Left hindlimb (tissue), 1 donor: ENCODE results near the gene CYP26A1.
A peak's percentile ranks its signal among the peaks of the same experiment; 100 is the strongest.

ENCODE experiments used
- DNase-seq: peaks from one replicate; pipeline ENCODE4 v3.0.0-alpha.2; 2018

The CYP26A1 gene, protein sequence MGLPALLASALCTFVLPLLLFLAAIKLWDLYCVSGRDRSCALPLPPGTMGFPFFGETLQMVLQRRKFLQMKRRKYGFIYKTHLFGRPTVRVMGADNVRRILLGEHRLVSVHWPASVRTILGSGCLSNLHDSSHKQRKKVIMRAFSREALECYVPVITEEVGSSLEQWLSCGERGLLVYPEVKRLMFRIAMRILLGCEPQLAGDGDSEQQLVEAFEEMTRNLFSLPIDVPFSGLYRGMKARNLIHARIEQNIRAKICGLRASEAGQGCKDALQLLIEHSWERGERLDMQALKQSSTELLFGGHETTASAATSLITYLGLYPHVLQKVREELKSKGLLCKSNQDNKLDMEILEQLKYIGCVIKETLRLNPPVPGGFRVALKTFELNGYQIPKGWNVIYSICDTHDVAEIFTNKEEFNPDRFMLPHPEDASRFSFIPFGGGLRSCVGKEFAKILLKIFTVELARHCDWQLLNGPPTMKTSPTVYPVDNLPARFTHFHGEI

DNA sequence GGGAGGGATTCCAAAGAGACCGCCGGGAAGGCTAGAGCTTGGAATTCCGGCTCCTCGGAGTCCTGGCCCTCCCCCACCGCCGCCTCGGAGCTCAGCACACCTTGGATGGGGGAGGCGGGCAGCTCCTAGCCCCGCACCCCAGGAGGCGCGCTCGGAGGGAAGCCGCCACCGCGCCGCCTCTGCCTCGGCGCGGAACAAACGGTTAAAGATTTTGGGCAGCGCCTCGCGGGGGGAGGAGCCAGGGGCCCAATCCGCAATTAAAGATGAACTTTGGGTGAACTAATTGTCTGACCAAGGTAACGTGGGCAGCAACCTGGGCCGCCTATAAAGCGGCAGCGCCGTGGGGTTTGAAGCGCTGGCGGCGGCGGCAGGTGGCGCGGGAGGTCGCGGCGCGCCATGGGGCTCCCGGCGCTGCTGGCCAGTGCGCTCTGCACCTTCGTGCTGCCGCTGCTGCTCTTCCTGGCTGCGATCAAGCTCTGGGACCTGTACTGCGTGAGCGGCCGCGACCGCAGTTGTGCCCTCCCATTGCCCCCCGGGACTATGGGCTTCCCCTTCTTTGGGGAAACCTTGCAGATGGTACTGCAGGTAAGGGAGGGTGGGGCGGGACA is at the start of gene CYP26A1:
CYP26A1 (plus strand) TSS at position 355 of the 608 bp plus-strand sequence; CDS start at position 397, 42 bp downstream.
- DNase-seq, result no peak

GRCh38 chr10:93026072-93026471 is 47.6 kb upstream of the CYP26A1 start:
- no peak for DNase-seq

- DNase-seq, result no peak
Measured at GRCh38 chr10:93027508-93027907, 46.2 kb upstream of the CYP26A1 start.

- DNase-seq, result no peak
Measured at GRCh38 chr10:93028883-93029282, 44.8 kb upstream of the CYP26A1 start.

- no peak for DNase-seq
Measured at GRCh38 chr10:93030409-93030808, 43.3 kb upstream of the CYP26A1 start.

- no peak for DNase-seq
Measured at GRCh38 chr10:93032105-93032808, 41.4 kb upstream of the CYP26A1 start.

DNA sequence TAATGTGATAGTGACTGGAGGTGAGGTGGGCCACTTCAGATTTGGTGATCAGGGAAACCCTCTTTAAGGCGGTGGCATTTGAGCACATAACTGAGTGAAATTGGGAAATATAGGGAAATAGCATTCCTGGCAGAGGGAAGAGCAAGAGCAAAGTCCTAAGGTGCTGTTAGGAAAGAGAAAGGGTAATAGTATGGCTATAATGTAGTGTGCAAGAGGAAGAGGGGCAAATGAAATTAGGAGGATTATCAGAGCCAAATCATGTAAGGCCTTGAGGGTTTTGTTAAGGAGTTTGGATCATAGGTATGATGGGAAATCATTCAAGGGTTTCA is 40.9 kb upstream of the CYP26A1 start:
- DNase-seq, result no peak

- no peak for DNase-seq
Measured at GRCh38 chr10:93034426-93034825, 39.3 kb upstream of the CYP26A1 start.

DNA sequence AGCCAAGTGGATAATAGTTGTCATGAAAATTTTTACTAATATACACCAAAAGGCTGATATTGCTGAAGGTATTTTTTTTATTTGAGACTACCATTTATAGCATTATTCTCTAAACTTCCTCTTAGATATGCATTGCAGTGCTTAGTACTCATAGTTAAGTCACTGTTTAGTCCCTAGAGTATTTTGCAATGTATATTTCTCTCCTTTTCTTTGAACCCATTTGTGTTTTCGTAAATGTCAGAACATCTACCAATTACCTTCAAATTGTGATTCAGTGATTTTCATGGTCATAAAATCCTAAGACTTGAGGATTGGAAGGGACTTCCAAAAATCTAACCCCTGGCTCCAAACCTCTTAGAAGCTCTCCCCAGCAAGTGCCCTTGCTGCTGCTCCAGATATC is 34.6 kb upstream of the CYP26A1 start:
- no peak for DNase-seq

DNA sequence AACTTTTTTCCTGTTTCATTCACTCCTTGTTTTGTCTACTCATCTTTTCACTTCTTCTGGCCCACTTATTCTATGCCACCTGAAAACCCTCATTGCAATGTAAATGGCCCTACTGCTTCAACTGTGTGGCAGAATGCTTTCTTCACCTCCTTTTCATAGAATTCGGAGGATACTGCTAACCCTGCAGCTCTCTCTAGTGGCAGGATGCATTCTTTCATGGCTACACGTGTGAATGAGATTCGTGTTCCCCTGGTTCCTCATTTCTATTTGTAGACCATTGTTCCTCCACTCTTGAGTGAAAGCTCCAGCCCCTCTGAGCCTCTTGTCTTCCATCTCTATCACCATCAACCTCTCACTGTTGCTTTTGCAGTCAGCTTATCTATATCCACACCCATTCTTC is 34.0 kb upstream of the CYP26A1 start:
- DNase-seq, result no peak

GRCh38 chr10:93054486-93054885 is 19.2 kb upstream of the CYP26A1 start:
- DNase-seq, result no peak

- no peak for DNase-seq
Measured at GRCh38 chr10:93058139-93058538, 15.6 kb upstream of the CYP26A1 start.

- peak; percentile 20 for DNase-seq
Measured at GRCh38 chr10:93059975-93060886, 13.5 kb upstream of the CYP26A1 start, which contains the start of gene CYP26C1. Gene CYP26C1 (plus strand): TSS chr10:93060798. CDS start chr10:93061264, 466 bp downstream.

DNA sequence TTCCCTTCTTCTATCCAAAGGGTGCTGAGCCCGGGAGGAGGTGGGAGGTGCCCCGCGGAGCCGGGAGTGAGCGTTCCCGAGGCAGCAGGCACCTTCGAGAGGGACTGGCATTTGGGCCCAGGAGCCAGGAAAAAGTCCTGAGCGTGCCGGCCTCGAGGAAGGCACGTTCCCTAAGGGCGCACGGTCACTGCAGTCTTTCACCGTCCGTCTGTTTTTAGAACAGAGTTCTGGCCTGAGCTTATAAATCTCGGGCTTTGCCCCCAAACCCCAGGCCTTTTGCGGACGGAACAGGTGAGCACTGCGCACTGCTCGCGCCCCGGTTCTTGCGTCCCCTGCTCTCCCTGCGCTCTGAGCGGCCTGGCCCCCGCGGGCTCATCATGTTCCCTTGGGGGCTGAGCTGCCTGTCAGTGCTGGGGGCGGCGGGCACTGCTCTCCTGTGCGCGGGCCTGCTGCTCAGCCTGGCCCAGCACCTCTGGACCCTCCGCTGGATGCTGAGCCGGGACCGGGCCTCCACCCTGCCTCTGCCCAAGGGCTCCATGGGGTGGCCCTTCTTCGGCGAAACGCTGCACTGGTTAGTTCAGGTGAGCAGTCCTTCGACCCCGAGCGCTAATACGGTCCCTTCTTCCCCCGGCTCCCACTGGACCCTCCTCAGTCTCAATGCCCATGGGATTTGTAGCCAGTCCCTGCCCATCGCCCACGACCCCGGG is 12.7 kb upstream of the CYP26A1 start:
- no peak for DNase-seq

- DNase-seq, result peak; percentile 30
Measured at GRCh38 chr10:93061594-93062513, 11.8 kb upstream of the CYP26A1 start.

DNA sequence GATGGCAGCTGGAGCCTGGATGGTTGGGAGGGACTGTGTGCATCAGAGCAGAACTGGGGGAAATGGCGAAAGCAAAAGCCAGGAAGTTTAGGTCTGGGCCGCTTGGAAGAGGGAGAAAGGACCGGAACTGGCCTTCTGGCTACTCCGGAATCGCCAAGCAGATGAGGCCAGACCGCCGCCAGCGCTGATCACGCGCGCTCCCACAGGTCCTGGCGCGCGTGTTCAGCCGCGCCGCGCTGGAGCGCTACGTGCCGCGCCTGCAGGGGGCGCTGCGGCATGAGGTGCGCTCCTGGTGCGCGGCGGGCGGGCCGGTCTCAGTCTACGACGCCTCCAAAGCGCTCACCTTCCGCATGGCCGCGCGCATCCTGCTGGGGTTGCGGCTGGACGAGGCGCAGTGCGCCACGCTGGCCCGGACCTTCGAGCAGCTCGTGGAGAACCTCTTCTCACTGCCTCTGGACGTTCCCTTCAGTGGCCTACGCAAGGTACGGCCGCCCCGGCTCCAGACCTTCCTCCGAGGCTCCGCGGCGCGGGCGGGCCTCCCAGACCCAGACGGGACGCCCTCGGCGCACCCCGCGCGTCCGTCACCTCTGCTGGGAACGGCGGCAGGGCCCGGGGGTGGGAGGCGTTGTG is 11.1 kb upstream of the CYP26A1 start:
- peak; percentile 37 for DNase-seq

DNA sequence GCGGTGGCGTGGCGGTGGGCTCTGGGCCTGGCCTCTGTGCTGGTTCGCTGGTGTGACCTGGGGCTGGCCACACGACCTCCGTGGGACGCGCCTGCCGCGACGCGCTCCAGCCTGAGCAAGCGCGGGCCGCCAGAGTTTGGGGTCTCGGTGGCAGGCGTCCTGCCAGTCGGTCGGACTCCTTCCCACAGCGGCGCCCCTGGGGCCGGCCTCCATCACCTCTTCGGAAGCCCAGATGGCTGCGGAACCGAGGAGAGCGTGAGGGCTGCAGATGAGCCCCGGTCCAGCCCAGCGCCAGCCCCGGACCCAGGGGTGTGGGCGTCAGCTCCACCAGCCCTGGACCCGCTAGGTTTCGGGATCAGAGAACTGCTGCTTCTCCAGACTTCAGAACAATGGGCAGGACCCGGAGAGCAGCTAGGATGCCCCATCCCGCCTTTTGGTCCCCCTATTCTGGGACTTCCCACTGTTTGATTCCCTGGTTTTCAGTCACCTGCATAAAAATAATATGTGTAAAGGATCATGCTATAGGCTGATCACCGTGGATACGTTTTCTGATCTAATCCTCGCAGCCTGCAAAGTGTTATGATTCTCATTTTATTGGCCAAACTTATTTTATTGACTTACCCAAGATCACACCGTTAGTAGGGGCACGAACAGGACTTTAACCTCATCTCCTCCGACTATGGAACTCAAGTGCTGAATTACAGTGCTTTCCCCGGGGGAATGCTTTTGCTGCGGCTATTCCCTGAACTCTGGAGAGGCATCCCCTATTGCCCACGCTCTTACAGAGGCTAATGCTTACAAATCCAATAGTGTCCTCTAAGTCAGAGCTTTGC is 10.3 kb upstream of the CYP26A1 start:
- DNase-seq, result no peak

DNA sequence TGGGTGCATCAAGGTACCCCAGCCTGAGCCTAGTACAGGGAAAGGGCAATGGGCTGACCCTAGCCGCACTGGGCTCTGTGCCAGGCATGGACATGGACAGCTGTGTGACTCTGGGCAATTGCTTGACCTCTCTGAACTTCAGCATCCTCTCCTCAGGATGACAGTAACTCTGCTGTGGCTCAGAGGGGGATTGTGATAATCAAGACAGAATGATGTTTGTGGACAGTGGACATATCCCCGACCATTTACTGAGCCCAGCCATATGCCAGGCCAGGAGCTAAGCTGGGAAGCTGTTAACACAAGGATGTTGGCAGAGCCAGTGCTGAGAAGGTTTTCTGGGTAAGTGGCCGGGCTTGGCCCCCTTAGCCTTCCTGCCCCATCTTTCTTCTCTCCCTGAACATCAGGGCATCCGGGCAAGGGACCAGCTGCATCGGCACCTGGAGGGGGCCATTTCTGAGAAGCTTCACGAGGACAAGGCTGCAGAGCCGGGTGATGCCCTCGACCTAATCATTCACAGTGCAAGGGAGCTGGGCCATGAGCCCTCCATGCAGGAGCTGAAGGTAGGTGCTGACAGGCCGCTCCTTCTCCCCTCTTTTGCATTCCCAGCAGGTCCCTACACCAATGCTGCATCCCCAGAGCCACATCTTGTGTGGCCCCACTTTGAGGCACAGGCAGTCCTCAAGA is 9.6 kb upstream of the CYP26A1 start:
- no peak for DNase-seq
